H1 (cell line): ENCODE data around the gene HOOK1. TPM values are rescaled to one million over a fixed set of nuclear protein-coding genes. Genes with fewer than 3 reads are reported as not detected.

Experiments
- CTBP2 ChIP-seq: IDR thresholded peaks from 2 replicates; pipeline ENCODE4 v1.7.0; 2011; ENCODE audit warnings: borderline replicate concordance, mild to moderate bottlenecking, moderate library complexity, mixed read lengths, low read length; ENCODE audit not compliant: insufficient read depth, insufficient read length
- GABPA ChIP-seq: IDR thresholded peaks from 2 replicates; pipeline ENCODE4 v1.6.1; 2011; ENCODE audit warnings: mild to moderate bottlenecking, low read length, moderate library complexity, borderline replicate concordance; ENCODE audit not compliant: insufficient read depth
- GTF2F1 ChIP-seq: IDR thresholded peaks from 2 replicates; pipeline ENCODE4 v1.6.1; 2012; ENCODE audit warnings: low read depth, low read length, improper control_type of control experiment, borderline replicate concordance
- SUZ12 ChIP-seq: fragments of 200-600 bp; sonication (generic); IDR thresholded peaks from 2 replicates; pipeline ENCODE4 v1.6.1; 2012; ENCODE audit warnings: mild to moderate bottlenecking, inconsistent platforms, low read length, moderate library complexity, mixed read lengths
- TCF12 ChIP-seq: IDR thresholded peaks from 2 replicates; pipeline ENCODE4 v1.6.1; 2011; ENCODE audit warnings: low read depth, mild to moderate bottlenecking, low read length
- polyA plus RNA-seq, 7 experiments: library from polyadenylated mRNA; depleted of rRNA in 3 of 7; stranded (reverse) in 5 of 7; unstranded in 2 of 7; fragments of >200 nt in 5 of 7; fragments of 200-250 nt in 2 of 7; gene quantifications; 1 replicate in 5 of 7; 2 replicates in 1 of 7; 4 replicates in 1 of 7; pipeline versions ENCODE4 v1.2.1 to v1.2.3, GENCODE V29; 2011 to 2013; ENCODE audit warnings: missing spikeins in 2 of 7, mixed read lengths in 2 of 7
- total RNA-seq: library from RNA; stranded (reverse); fragmentation: NEBNext Ultra II Directional; extraction: Animal tissue kit (Norgen Biotek cat#: 25700); gene quantifications from 2 replicates; pipeline ENCODE4 v1.2.1, GENCODE V29; 2021

HOOK1 gene
- total and polyA plus RNA-seq, 2 of the 8 experiments (the other 6 are each of a cell fraction or from before 2014, with no cell fraction given): 5.6 to 34.5 TPM

GRCh38 chr1:59901770-59902388, 87.1 kb downstream of the HOOK1 start (continued):
- TF ChIP-seq GTF2F1 (no peak), SUZ12 (no peak), CTBP2 (no peak), GABPA (no peak), TCF12 (no peak)
